Muscle of leg (tissue), 9 donors: ENCODE data around the gene AKR1C2. TPM values are rescaled to one million over a fixed set of nuclear protein-coding genes. Genes with fewer than 3 reads are reported as not detected.

Experiments used
- polyA plus RNA-seq, 8 donors: library from polyadenylated mRNA; unstranded; fragments of 120-200 nt; gene quantifications; one replicate each; pipeline versions ENCODE4 v1.2.1 to v1.2.3, GENCODE V29; 2013; ENCODE audit warnings: inconsistent platforms in 1 of 8, low replicate concordance in 1 of 8; ENCODE audit not compliant: insufficient read length in 8 of 8, insufficient read depth in 1 of 8
- total RNA-seq: library from RNA; stranded (reverse); fragments of 120-200 nt; gene quantifications from one replicate; pipeline ENCODE4 v1.2.4, GENCODE V29; 2013

AKR1C2 gene
- total and polyA plus RNA-seq, 9 donors: 9.2 to 14.4 (median 11.4) TPM

Other genes with a start within 250 kb of the AKR1C2 start
- 7.8 TPM for gene AKR1E2, start 177.7 kb downstream of the AKR1C2 start, total RNA-seq
- 1 to 10 TPM; 2.0 to 4.1 (median 3.1) TPM for gene AKR1E2, start 177.7 kb downstream of the AKR1C2 start, polyA plus RNA-seq
- 6.5 TPM for gene AKR1C1, start 40.4 kb downstream of the AKR1C2 start, total RNA-seq
- gene AKR1C1, start 40.4 kb downstream of the AKR1C2 start, polyA plus RNA-seq: 10 to 100 TPM in 6 of 8 donors, 1 to 10 TPM in 2; 6.6 to 13.2 (median 10.6) TPM
- 0.75 TPM for gene AKR1C3, start 90.6 kb upstream of the AKR1C2 start, total RNA-seq
- 1 to 10 TPM in 6 of 8 donors, under 1 TPM in 2; 0.84 to 2.5 (median 1.1) TPM for gene AKR1C3, start 90.6 kb upstream of the AKR1C2 start, polyA plus RNA-seq
- 0.09 TPM for gene AKR1C8, start 181.3 kb upstream of the AKR1C2 start, total RNA-seq
- under 1 TPM in 1 of 8 donors, not detected in 7; 0.16 TPM for gene AKR1C8, start 181.3 kb upstream of the AKR1C2 start, polyA plus RNA-seq
- not detected for gene AKR1C4, start 193.0 kb upstream of the AKR1C2 start, total RNA-seq
- gene AKR1C4, start 193.0 kb upstream of the AKR1C2 start, polyA plus RNA-seq: not detected